Measurements from ENCODE around the gene PCTP. TPM values are rescaled to one million over a fixed set of nuclear protein-coding genes. Genes with fewer than 3 reads are reported as not detected.

PCTP gene
- total RNA-seq, 1 donor from 2014 or later = 13.6 TPM

- Histone ChIP-seq H3K27ac (ENCODE audit: low read depth, low read length) (no peak overlapping the region), H3K36me3 (ENCODE audit: control insufficient read depth in 3 of 3, insufficient read depth in 3 of 3, low read length in 3 of 3) (peaks cover 20 to 37% (median 23%) of the 10 kb centered on the region in 3 donors), H3K9me3 (ENCODE audit: control insufficient read depth in 3 of 3, low read length in 3 of 3) (no peaks in the 10 kb centered on the region), H3K4me3 (ENCODE audit: low read length in 3 of 3) (no peak overlapping the region), H3K27me3 (ENCODE audit: control insufficient read depth in 3 of 3, insufficient read depth in 3 of 3, low read length in 3 of 3) (no peaks in the 10 kb centered on the region), H3K4me1 (ENCODE audit: control insufficient read depth in 3 of 3, insufficient read depth in 3 of 3, low read length in 3 of 3) (peaks cover 3 to 9% (median 7%) of the 10 kb centered on the region in 3 donors), H3K9ac (ENCODE audit: low read depth in 1 of 3, low read length in 3 of 3) (no peak overlapping the region)
Observed at GRCh38 chr17:55768936-55769624, 18.2 kb downstream of the PCTP start.

- Histone ChIP-seq H3K36me3 (ENCODE audit: control insufficient read depth in 3 of 3, insufficient read depth in 3 of 3, low read length in 3 of 3) (peaks cover 21 to 39% (median 26%) of the 10 kb centered on the region in 3 donors), H3K9ac (ENCODE audit: low read depth in 1 of 3, low read length in 3 of 3) (no peak overlapping the region), H3K27me3 (ENCODE audit: control insufficient read depth in 3 of 3, insufficient read depth in 3 of 3, low read length in 3 of 3) (no peaks in the 10 kb centered on the region)
Observed at GRCh38 chr17:55769625-55770000, 18.8 kb downstream of the PCTP start.

GRCh38 chr17:55770196-55770870 lies 19.5 kb downstream of the PCTP start:
- Histone ChIP-seq H3K4me3 (ENCODE audit: low read length in 3 of 3) (no peak overlapping the region), H3K27ac (ENCODE audit: low read depth, low read length) (no peak overlapping the region), H3K4me1 (ENCODE audit: control insufficient read depth in 3 of 3, insufficient read depth in 3 of 3, low read length in 3 of 3) (peaks cover 3 to 9% (median 7%) of the 10 kb centered on the region in 3 donors), H3K36me3 (ENCODE audit: control insufficient read depth in 3 of 3, insufficient read depth in 3 of 3, low read length in 3 of 3) (peaks cover 25 to 44% (median 32%) of the 10 kb centered on the region in 3 donors), H3K9me3 (ENCODE audit: control insufficient read depth in 3 of 3, low read length in 3 of 3) (no peaks in the 10 kb centered on the region), H3K27me3 (ENCODE audit: control insufficient read depth in 3 of 3, insufficient read depth in 3 of 3, low read length in 3 of 3) (no peaks in the 10 kb centered on the region), H3K9ac (ENCODE audit: low read depth in 1 of 3, low read length in 3 of 3) (no peak overlapping the region)

More at GRCh38 chr17:55769625-55770000, 18.8 kb downstream of the PCTP start:
- H3K9me3 ChIP-seq (ENCODE audit: control insufficient read depth in 3 of 3, low read length in 3 of 3) = no peaks in the 10 kb centered on the region
- no peak overlapping the region for H3K27ac ChIP-seq (ENCODE audit: low read depth, low read length)
- H3K4me1 ChIP-seq (ENCODE audit: control insufficient read depth in 3 of 3, insufficient read depth in 3 of 3, low read length in 3 of 3) = peaks cover 3 to 9% (median 7%) of the 10 kb centered on the region in 3 donors
- H3K4me3 ChIP-seq (ENCODE audit: low read length in 3 of 3) = no peak overlapping the region

- no peak overlapping the region for H3K9ac ChIP-seq (ENCODE audit: low read depth in 1 of 3, low read length in 3 of 3)
- peaks cover 3 to 9% (median 7%) of the 10 kb centered on the region in 3 donors for H3K4me1 ChIP-seq (ENCODE audit: control insufficient read depth in 3 of 3, insufficient read depth in 3 of 3, low read length in 3 of 3)
- peaks cover 34 to 60% (median 47%) of the 10 kb centered on the region in 3 donors for H3K36me3 ChIP-seq (ENCODE audit: control insufficient read depth in 3 of 3, insufficient read depth in 3 of 3, low read length in 3 of 3)
- no peaks in the 10 kb centered on the region for H3K9me3 ChIP-seq (ENCODE audit: control insufficient read depth in 3 of 3, low read length in 3 of 3)
- H3K27ac ChIP-seq (ENCODE audit: low read depth, low read length) = no peak overlapping the region
- H3K4me3 ChIP-seq (ENCODE audit: low read length in 3 of 3) = no peak overlapping the region
- H3K27me3 ChIP-seq (ENCODE audit: control insufficient read depth in 3 of 3, insufficient read depth in 3 of 3, low read length in 3 of 3) = no peaks in the 10 kb centered on the region
Observed at GRCh38 chr17:55772086-55772485, 21.2 kb downstream of the PCTP start.

- no peak overlapping the region for H3K9ac ChIP-seq (ENCODE audit: low read depth in 1 of 3, low read length in 3 of 3)
- no peaks in the 10 kb centered on the region for H3K9me3 ChIP-seq (ENCODE audit: control insufficient read depth in 3 of 3, low read length in 3 of 3)
- H3K27me3 ChIP-seq (ENCODE audit: control insufficient read depth in 3 of 3, insufficient read depth in 3 of 3, low read length in 3 of 3) = no peaks in the 10 kb centered on the region
- H3K4me1 ChIP-seq (ENCODE audit: control insufficient read depth in 3 of 3, insufficient read depth in 3 of 3, low read length in 3 of 3) = peaks cover 3 to 9% (median 7%) of the 10 kb centered on the region in 3 donors
- peaks cover 36 to 55% (median 49%) of the 10 kb centered on the region in 3 donors for H3K36me3 ChIP-seq (ENCODE audit: control insufficient read depth in 3 of 3, insufficient read depth in 3 of 3, low read length in 3 of 3)
- H3K4me3 ChIP-seq (ENCODE audit: low read length in 3 of 3) = no peak overlapping the region
- H3K27ac ChIP-seq (ENCODE audit: low read depth, low read length) = no peak overlapping the region
Observed at GRCh38 chr17:55773671-55774070, 22.8 kb downstream of the PCTP start.

- H3K4me3 ChIP-seq (ENCODE audit: low read length in 3 of 3) = no peak overlapping the region
- no peak overlapping the region for H3K27ac ChIP-seq (ENCODE audit: low read depth, low read length)
- peaks cover 3% of the 10 kb centered on the region in 3 donors for H3K4me1 ChIP-seq (ENCODE audit: control insufficient read depth in 3 of 3, insufficient read depth in 3 of 3, low read length in 3 of 3)
- no peaks in the 10 kb centered on the region for H3K9me3 ChIP-seq (ENCODE audit: control insufficient read depth in 3 of 3, low read length in 3 of 3)
- H3K9ac ChIP-seq (ENCODE audit: low read depth in 1 of 3, low read length in 3 of 3) = no peak overlapping the region
- peaks cover 36 to 55% (median 46%) of the 10 kb centered on the region in 3 donors for H3K36me3 ChIP-seq (ENCODE audit: control insufficient read depth in 3 of 3, insufficient read depth in 3 of 3, low read length in 3 of 3)
- no peaks in the 10 kb centered on the region for H3K27me3 ChIP-seq (ENCODE audit: control insufficient read depth in 3 of 3, insufficient read depth in 3 of 3, low read length in 3 of 3)
Observed at GRCh38 chr17:55774846-55775271, 24.0 kb downstream of the PCTP start.

- Histone ChIP-seq H3K27me3 (ENCODE audit: control insufficient read depth in 3 of 3, insufficient read depth in 3 of 3, low read length in 3 of 3) (no peaks in the 10 kb centered on the region), H3K4me1 (ENCODE audit: control insufficient read depth in 3 of 3, insufficient read depth in 3 of 3, low read length in 3 of 3) (no peaks in the 10 kb centered on the region), H3K9ac (ENCODE audit: low read depth in 1 of 3, low read length in 3 of 3) (no peak overlapping the region), H3K4me3 (ENCODE audit: low read length in 3 of 3) (no peak overlapping the region), H3K36me3 (ENCODE audit: control insufficient read depth in 3 of 3, insufficient read depth in 3 of 3, low read length in 3 of 3) (peaks cover 31 to 51% (median 44%) of the 10 kb centered on the region in 3 donors), H3K27ac (ENCODE audit: low read depth, low read length) (no peak overlapping the region), H3K9me3 (ENCODE audit: control insufficient read depth in 3 of 3, low read length in 3 of 3) (no peaks in the 10 kb centered on the region)
Observed at GRCh38 chr17:55776271-55776670, 25.4 kb downstream of the PCTP start.

- Histone ChIP-seq H3K36me3 (ENCODE audit: control insufficient read depth in 3 of 3, insufficient read depth in 3 of 3, low read length in 3 of 3) (peaks cover 27 to 39% (median 39%) of the 10 kb centered on the region in 3 donors), H3K9ac (ENCODE audit: low read depth in 1 of 3, low read length in 3 of 3) (no peak overlapping the region), H3K4me1 (ENCODE audit: control insufficient read depth in 3 of 3, insufficient read depth in 3 of 3, low read length in 3 of 3) (no peaks in the 10 kb centered on the region), H3K27me3 (ENCODE audit: control insufficient read depth in 3 of 3, insufficient read depth in 3 of 3, low read length in 3 of 3) (no peaks in the 10 kb centered on the region), H3K27ac (ENCODE audit: low read depth, low read length) (no peak overlapping the region), H3K9me3 (ENCODE audit: control insufficient read depth in 3 of 3, low read length in 3 of 3) (no peaks in the 10 kb centered on the region), H3K4me3 (ENCODE audit: low read length in 3 of 3) (no peak overlapping the region)
Observed at GRCh38 chr17:55777471-55777971, 26.7 kb downstream of the PCTP start.

GRCh38 chr17:55778389-55779118 lies 27.7 kb downstream of the PCTP start:
- Histone ChIP-seq H3K9ac (ENCODE audit: low read depth in 1 of 3, low read length in 3 of 3) (no peak overlapping the region), H3K4me3 (ENCODE audit: low read length in 3 of 3) (no peak overlapping the region), H3K36me3 (ENCODE audit: control insufficient read depth in 3 of 3, insufficient read depth in 3 of 3, low read length in 3 of 3) (peaks cover 21 to 32% (median 29%) of the 10 kb centered on the region in 3 donors), H3K27me3 (ENCODE audit: control insufficient read depth in 3 of 3, insufficient read depth in 3 of 3, low read length in 3 of 3) (no peaks in the 10 kb centered on the region), H3K4me1 (ENCODE audit: control insufficient read depth in 3 of 3, insufficient read depth in 3 of 3, low read length in 3 of 3) (peaks cover 5 to 6% (median 5%) of the 10 kb centered on the region in 3 donors), H3K27ac (ENCODE audit: low read depth, low read length) (no peak overlapping the region), H3K9me3 (ENCODE audit: control insufficient read depth in 3 of 3, low read length in 3 of 3) (no peaks in the 10 kb centered on the region)

Data from skeletal muscle tissue (tissue), 4 donors.